ENCODE results near the gene KCNA5. TPM values are rescaled to one million over a fixed set of nuclear protein-coding genes. Genes with fewer than 3 reads are reported as not detected.

Gene KCNA5
- total and polyA plus RNA-seq, 9 of the 15 experiments (the other 6 are each of a cell fraction or from before 2014, with no cell fraction given) = not detected

DNA sequence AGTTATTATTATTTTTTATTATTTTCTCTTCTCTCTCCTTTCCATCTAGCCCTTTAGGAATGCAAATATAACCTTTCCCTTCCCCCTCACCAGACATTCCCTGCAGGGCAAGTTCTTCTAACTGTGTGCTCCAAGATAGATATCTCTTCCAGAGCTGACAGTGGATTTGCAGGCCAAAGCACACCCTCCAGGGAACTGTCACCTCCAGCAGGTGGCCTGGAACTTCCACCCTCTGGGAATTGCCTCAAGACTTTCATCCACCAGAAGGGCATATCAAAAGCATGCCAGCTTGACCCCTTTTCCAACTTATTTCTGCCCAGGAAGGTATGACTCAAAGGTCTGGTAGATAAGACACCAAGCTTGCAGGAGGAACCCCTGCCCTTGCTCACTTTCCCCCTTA is 13.6 kb upstream of the KCNA5 start:
- no peaks in the 10 kb centered on the region for H3K9me1 ChIP-seq (ENCODE audit: control insufficient read depth, insufficient read depth, low read length)
- peaks cover 0 to 7% of the 10 kb centered on the region in 2 experiments; a peak in 1 of 5 replicates for H3K27me3 ChIP-seq (ENCODE audit: control insufficient read depth in 2 of 2, insufficient read depth in 2 of 2, low read length in 2 of 2)
- H3K4me1 ChIP-seq (replicated peaks in 1 of 2; ENCODE audit: control insufficient read depth in 2 of 2, insufficient read depth in 2 of 2, low read length in 2 of 2) = no peaks in the 10 kb centered on the region
- no peaks in the 10 kb centered on the region for H3K9me3 ChIP-seq (replicated peaks; ENCODE audit: control insufficient read depth, insufficient read depth, low read depth, low read length)
- FAIRE-seq (no peak), DNase-seq (ENCODE audit: extremely low read depth in 1 of 4, low spot score in 3 of 4) (no peak), ATAC-seq (no peak)
- ChIA-PET CTCF (ENCODE audit: low intra/inter-chr PET ratio) (no interaction called here), POLR2A (interaction anchor here (0.7 kb wide), 1 partner anchor 43 kb away, joined by 4 read pairs; no protein-coding TSS in a partner anchor)
- in situ Hi-C loops (cut with MboI) (no loop called here), intact Hi-C loops (cut with micrococcal nuclease) (no loop called here)
- no peaks in the 10 kb centered on the region for H4K20me1 ChIP-seq (replicated peaks; ENCODE audit: control insufficient read depth, insufficient read depth, low read length)
- no peak overlapping the region for H3K9ac ChIP-seq (ENCODE audit: insufficient read depth in 1 of 2, low read depth in 2 of 2, low read length in 2 of 2)
- H3K4me2 ChIP-seq (ENCODE audit: insufficient read depth, low read length) = no peak overlapping the region
- BruUV-seq (replicated peaks) = no TSS peak
- no peaks in the 10 kb centered on the region for H3K36me3 ChIP-seq (ENCODE audit: control insufficient read depth, insufficient read depth, low read length)
- no peak overlapping the region for H3K4me3 ChIP-seq
- no peak overlapping the region for H2AFZ ChIP-seq (ENCODE audit: low read depth, low read length)
- no peak overlapping the region for H3K27ac ChIP-seq (ENCODE audit: extremely low read depth, low read depth, low read length)
- TF ChIP-seq CLOCK (CRISPR knock-in tag; IDR thresholded peaks at IDR 0.05; ENCODE audit: borderline replicate concordance) (no peak), CAMTA2 (CRISPR knock-in tag; conservative IDR thresholded peaks at IDR 0.05) (no peak), FOS (IDR thresholded peaks at IDR 0.05; ENCODE audit: extremely low read depth, insufficient read length) (no peak), FOXO4 (CRISPR knock-in tag; IDR thresholded peaks at IDR 0.05) (no peak), NUFIP1 (IDR thresholded peaks at IDR 0.05; ENCODE audit: partially characterized antibody) (no peak), ZNF707 (CRISPR knock-in tag; conservative IDR thresholded peaks at IDR 0.05) (no peak), NONO (IDR thresholded peaks at IDR 0.05; ENCODE audit: low read depth in 2 of 2, low read length in 1 of 2) (no peak), TAF9B (IDR thresholded peaks at IDR 0.05; ENCODE audit: partially characterized antibody) (no peak), PTBP1 (IDR thresholded peaks at IDR 0.05; ENCODE audit: low read depth, low read length) (no peak), BCL6 (CRISPR knock-in tag; IDR thresholded peaks at IDR 0.05) (no peak), SMARCE1 (IDR thresholded peaks at IDR 0.05) (no peak), MEF2A (IDR thresholded peaks at IDR 0.05; ENCODE audit: control insufficient read depth, low read depth, low read length) (no peak), POLR3A (IDR thresholded peaks at IDR 0.05; ENCODE audit: borderline replicate concordance, extremely low read depth, insufficient read depth, insufficient read length) (no peak), FOXK2 (conservative IDR thresholded peaks at IDR 0.05 in 1 of 2, IDR thresholded peaks at IDR 0.05 in 1 of 2; ENCODE audit: low read depth in 2 of 2) (no peak), L3MBTL2 (IDR thresholded peaks at IDR 0.05) (no peak), TEAD1 (CRISPR knock-in tag; IDR thresholded peaks at IDR 0.05) (no peak), EGR1 (conservative IDR thresholded peaks at IDR 0.05) (no peak), RAD51 (IDR thresholded peaks at IDR 0.05; ENCODE audit: borderline replicate concordance, low read depth) (no peak), CTCF (IDR thresholded peaks at IDR 0.05 in 2 of 3, conservative IDR thresholded peaks at IDR 0.05 in 1 of 3; ENCODE audit: insufficient read depth in 2 of 3, low read depth in 1 of 3, low read length in 3 of 3) (no peak), SP1 (CRISPR knock-in tag; IDR thresholded peaks at IDR 0.05) (no peak)
- no peaks in the 10 kb centered on the region for H3K79me2 ChIP-seq (ENCODE audit: control insufficient read depth, insufficient read depth, low read length)
